Left lung (tissue), 10 donors: ENCODE data around the gene HIGD1A. TPM values are rescaled to one million over a fixed set of nuclear protein-coding genes. Genes with fewer than 3 reads are reported as not detected.
A peak's percentile ranks its signal among the peaks of the same experiment; 100 is the strongest.

Experiments
- ATAC-seq: fragments of 200-7000 bp; cut with Tn5 transposase; one replicate; pipeline ENCODE4 v1.9.1; 2020; ENCODE audit warnings: moderate library complexity
- DNase-seq, 4 donors: peaks; one replicate each; pipeline ENCODE4 v3.0.0-alpha.2; 2013 to 2020
- H3K27ac ChIP-seq, 2 donors: fragments of 200-600 bp; sonication (generic) in 1 of 2; one replicate each; pipeline versions ENCODE4 v1.5.0 to v1.8.0; 2020 to 2021
- H3K27me3 ChIP-seq, 2 donors: fragments of 200-600 bp; sonication (generic) in 1 of 2; one replicate each; pipeline versions ENCODE4 v1.5.0 to v1.8.0; 2020 to 2021
- H3K36me3 ChIP-seq, 2 donors: fragments of 200-600 bp; sonication (generic) in 1 of 2; one replicate each; pipeline versions ENCODE4 v1.5.0 to v1.8.0; 2020 to 2021
- H3K4me1 ChIP-seq, 2 donors: fragments of 200-600 bp; one replicate each; pipeline ENCODE4 v1.8.0; 2021
- H3K4me3 ChIP-seq, 2 donors: fragments of 200-600 bp; sonication (generic) in 1 of 2; one replicate each; pipeline versions ENCODE4 v1.5.0 to v1.8.0; 2020 to 2021; ENCODE audit warnings: mild to moderate bottlenecking in 1 of 2
- H3K9me3 ChIP-seq, 2 donors: fragments of 200-600 bp; sonication (generic) in 1 of 2; one replicate each; pipeline versions ENCODE4 v1.5.0 to v1.8.0; 2020 to 2021
- intact Hi-C, 2 donors: fragments of 100-400 bp; cut with DNase I; formaldehyde crosslinking; loops; one replicate each; pipeline versions ENCODE4 v1.11.2 to v1.14.2; 2022
- polyA plus RNA-seq, 6 donors: library from polyadenylated mRNA; unstranded; fragments of 120-200 nt; gene quantifications; one replicate each; pipeline ENCODE4 v1.2.1, GENCODE V29; 2013; ENCODE audit not compliant: insufficient read length in 6 of 6
- total RNA-seq, 2 donors: library from RNA; stranded (reverse); fragmentation: NEBNext Ultra II Directional; extraction: Animal tissue kit (Norgen Biotek cat#: 25700); gene quantifications; one replicate each; pipeline ENCODE4 v1.2.1, GENCODE V29; 2021
- TF ChIP-seq, protein P1 (sequence below), 2 donors: fragments of 200-600 bp; sonication (generic) in 1 of 2; IDR thresholded peaks; one replicate each; pipeline versions ENCODE4 v1.5.0 to v1.8.0; 2021; ENCODE audit warnings: antibody characterized with exemption in 2 of 2
- donor health status: DM: no; HTN: yes; CAD: no.
- donor health status: DM: no; HTN: no; CAD: no.

The HIGD1A gene
- total and polyA plus RNA-seq, 8 donors: 77.7 to 99.1 (median 92.5) TPM

DNA sequence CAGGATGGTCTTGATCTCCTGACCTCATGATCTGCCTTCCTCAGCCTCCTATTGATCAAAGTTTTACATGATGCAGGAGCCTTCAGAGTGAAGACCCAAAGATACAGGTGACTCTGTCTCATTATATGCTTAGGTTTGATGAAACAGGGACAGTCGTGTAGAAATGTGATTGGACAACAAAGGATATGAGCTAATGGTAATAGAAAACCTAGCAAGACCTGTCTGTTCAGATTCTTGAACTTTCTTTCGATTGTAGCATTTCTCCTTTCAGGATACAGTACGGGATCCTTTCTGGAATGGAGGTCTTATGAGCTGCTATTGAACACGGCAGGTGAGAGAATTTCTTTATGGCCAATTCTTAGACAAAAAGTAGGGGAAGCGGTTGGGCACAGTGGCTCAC, 4.9 kb upstream of the HIGD1A start, which contains the start of gene ACKR2:
ACKR2 (plus strand) TSS at position 244 of the 400 bp plus-strand sequence. CDS start 55,058 bp downstream, outside the sequence.
- DNase-seq (no peak), ATAC-seq (no peak)
- intact Hi-C loops: no loop called here
- TF ChIP-seq, protein P1, sequence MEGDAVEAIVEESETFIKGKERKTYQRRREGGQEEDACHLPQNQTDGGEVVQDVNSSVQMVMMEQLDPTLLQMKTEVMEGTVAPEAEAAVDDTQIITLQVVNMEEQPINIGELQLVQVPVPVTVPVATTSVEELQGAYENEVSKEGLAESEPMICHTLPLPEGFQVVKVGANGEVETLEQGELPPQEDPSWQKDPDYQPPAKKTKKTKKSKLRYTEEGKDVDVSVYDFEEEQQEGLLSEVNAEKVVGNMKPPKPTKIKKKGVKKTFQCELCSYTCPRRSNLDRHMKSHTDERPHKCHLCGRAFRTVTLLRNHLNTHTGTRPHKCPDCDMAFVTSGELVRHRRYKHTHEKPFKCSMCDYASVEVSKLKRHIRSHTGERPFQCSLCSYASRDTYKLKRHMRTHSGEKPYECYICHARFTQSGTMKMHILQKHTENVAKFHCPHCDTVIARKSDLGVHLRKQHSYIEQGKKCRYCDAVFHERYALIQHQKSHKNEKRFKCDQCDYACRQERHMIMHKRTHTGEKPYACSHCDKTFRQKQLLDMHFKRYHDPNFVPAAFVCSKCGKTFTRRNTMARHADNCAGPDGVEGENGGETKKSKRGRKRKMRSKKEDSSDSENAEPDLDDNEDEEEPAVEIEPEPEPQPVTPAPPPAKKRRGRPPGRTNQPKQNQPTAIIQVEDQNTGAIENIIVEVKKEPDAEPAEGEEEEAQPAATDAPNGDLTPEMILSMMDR (IDR thresholded peaks at IDR 0.05): no peak
- Histone ChIP-seq H3K27ac (no peak within 1 kb of the TSS), H3K9me3 (no peaks in the 10 kb centered on the region), H3K4me3 (no peak within 1 kb of the TSS), H3K4me1 (peaks cover 0 to 7% of the 10 kb centered on the region in 2 donors), H3K36me3 (no peaks in the 10 kb centered on the region), H3K27me3 (peaks cover 0 to 10% of the 10 kb centered on the region in 2 donors)

DNA sequence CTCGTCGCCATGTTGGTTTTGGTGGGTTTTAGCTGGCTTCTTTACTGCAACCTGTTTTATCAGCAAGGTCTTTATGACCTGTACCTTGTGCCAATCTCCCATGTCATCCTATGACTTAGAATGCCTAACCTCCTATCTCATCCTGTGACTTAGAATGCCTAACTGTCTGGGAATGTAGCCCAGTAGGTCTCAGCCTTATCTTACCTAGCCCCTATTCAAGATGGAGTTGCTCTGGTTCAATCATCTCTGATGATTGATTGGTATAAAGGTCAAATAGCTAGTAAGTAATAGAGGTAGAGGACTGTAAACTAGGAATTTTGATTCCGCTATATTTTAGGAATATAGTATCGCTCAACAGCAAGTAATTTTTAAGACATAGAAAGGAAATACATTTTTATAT, 3.6 kb upstream of the HIGD1A start:
- ATAC-seq (no peak), DNase-seq (no peak)
- TF ChIP-seq, protein P1 (IDR thresholded peaks at IDR 0.05): no peak
- H3K9me3 ChIP-seq: no peaks in the 10 kb centered on the region
- H3K27me3 ChIP-seq: peaks cover 0 to 10% of the 10 kb centered on the region in 2 donors
- peaks cover 7 to 10% of the 10 kb centered on the region in 2 donors for H3K4me1 ChIP-seq
- no peaks in the 10 kb centered on the region for H3K36me3 ChIP-seq
- intact Hi-C loops: no loop called here
- H3K27ac ChIP-seq: no peak overlapping the region
- H3K4me3 ChIP-seq: no peak overlapping the region

DNA sequence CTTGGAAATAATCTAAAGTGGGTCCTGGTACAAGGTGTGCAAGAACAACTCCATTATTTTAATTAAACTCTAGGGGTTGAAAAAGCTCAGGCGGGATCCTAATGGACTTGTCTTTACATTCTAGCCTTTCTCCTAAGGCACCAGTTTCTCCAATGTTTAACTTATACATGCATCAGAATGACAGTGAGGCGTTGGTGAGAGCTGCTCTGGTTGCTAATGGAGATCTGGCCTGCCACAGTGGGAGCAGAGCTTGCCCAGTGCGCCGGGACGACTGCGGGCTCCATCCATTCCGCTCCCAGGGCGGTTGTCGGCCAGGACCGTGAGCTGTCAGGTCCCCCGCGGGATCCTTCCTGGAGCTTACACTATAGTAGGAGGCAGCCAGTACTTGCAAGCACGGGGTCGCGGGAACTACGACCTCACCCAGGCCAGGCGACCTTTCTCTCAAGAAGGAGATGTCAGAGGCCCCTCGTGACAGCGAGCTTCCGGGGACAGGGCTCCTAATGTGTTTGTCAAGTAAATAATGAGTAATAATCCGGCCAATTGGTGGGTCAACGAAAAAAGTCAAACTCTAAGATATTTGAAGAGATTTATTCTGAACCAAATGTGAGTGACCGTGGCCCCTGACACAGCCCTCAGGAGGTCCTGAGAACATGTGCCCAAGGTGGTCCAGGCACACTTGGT, 991 bp upstream of the HIGD1A start:
- Histone ChIP-seq H3K36me3 (no peaks in the 10 kb centered on the region), H3K9me3 (no peaks in the 10 kb centered on the region), H3K27me3 (peaks cover 0 to 10% of the 10 kb centered on the region in 2 donors), H3K27ac (peak overlapping the region in 1 of 2 donors; percentile 90), H3K4me1 (peaks cover 18 to 33% of the 10 kb centered on the region in 2 donors), H3K4me3 (peak overlapping the region; percentile 79 to 93)
- DNase-seq (peak in 3 of 4 donors; percentile 15 to 82 (median 41)), ATAC-seq (peak; percentile 16)
- TF ChIP-seq, protein P1 (IDR thresholded peaks at IDR 0.05): no peak
- intact Hi-C loops: no loop called here

DNA sequence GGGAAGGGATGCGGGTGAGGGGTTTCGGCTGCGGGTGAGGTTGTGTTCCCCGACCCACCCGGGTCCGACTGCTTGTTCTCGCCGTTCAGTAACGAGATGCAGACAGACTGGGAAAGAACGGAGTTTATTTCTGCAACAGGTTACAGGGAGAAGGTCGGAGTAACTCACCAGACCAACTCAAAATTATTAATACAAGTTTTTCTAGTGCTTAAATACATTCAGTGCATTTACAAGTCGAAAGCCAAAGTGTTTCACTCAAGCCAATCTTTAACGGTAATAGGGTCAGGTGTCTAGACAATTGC, 492 bp upstream of the HIGD1A start:
- DNase-seq (no peak), ATAC-seq (peak; percentile 2)
- Histone ChIP-seq H3K27me3 (peaks cover 0 to 10% of the 10 kb centered on the region in 2 donors), H3K4me1 (peaks cover 18 to 38% of the 10 kb centered on the region in 2 donors), H3K36me3 (no peaks in the 10 kb centered on the region), H3K9me3 (no peaks in the 10 kb centered on the region), H3K27ac (peak overlapping the region; percentile 89 to 90), H3K4me3 (peak overlapping the region; percentile 79 to 93)
- intact Hi-C loops: no loop called here
- TF ChIP-seq, protein P1 (IDR thresholded peaks at IDR 0.05): no peak

DNA sequence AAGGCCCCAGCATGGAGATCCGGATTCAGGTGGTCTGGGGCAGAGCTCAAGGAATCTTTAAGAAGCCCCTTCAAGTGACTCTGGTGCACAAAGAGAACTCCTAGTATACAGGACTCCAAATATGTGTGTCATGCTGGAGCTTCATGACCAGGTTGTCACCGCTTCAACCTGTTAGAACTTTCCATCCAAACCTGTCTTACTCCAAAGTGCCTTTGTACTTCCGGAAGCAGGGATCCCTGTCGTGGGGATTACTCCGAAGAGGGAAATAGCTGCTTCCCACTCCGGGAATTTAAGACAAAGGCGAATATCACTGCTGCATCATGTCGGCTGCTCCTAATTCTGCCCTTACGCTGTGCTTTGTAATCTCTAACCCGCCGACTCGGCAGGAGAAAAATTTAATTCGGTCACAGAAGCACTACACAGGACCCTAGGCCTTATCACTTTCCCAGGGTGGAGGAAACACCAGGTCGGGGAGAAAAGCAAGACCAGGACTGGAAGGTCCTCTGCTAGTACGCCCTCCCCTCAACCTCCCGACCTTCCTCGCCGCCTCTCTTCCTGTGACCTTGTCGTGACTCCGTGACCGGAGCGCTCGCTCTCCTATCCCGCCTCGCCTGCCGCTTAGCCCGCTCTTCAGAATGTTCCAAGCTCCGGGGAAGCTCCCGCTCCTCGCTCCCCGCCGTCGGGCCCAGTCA, 730 bp downstream of the HIGD1A start:
- Histone ChIP-seq H3K9me3 (no peaks in the 10 kb centered on the region), H3K27me3 (peaks cover 0 to 10% of the 10 kb centered on the region in 2 donors), H3K36me3 (no peaks in the 10 kb centered on the region), H3K4me1 (peaks cover 18 to 42% of the 10 kb centered on the region in 2 donors), H3K27ac (peak overlapping the region; percentile 89 to 90), H3K4me3 (peak overlapping the region; percentile 79 to 93)
- TF ChIP-seq, protein P1 (IDR thresholded peaks at IDR 0.05): no peak
- peak; percentile 42 to 86 (median 60) for DNase-seq
- intact Hi-C loops: no loop called here
- ATAC-seq: peak; percentile 58
